Measurements from ENCODE around the gene ADAMTS15. TPM values are rescaled to one million over a fixed set of nuclear protein-coding genes. Genes with fewer than 3 reads are reported as not detected.

ADAMTS15 gene
- total RNA-seq, 3 donors from 2014 or later (not counting 1 experiment from before 2014, with no cell fraction given) = 0.20 TPM; not detected in 2

GRCh38 chr11:130416530-130416882, 31.9 kb upstream of the ADAMTS15 start:
- Histone ChIP-seq H3K27me3 (ENCODE audit: control insufficient read depth, insufficient read depth, low read length) (no peaks in the 10 kb centered on the region), H3K4me3 (ENCODE audit: low read length) (no peak overlapping the region), H3K9me3 (ENCODE audit: control insufficient read depth, insufficient read depth, low read length) (no peaks in the 10 kb centered on the region), H3K36me3 (ENCODE audit: control insufficient read depth, insufficient read depth, low read length) (no peaks in the 10 kb centered on the region), H3K27ac (ENCODE audit: low read length) (no peak overlapping the region), H3K4me1 (ENCODE audit: control insufficient read depth, insufficient read depth, low read length) (no peaks in the 10 kb centered on the region)
- H3K4me3 Mint-ChIP-seq = no peak overlapping the region
- no peak overlapping the region for H3K27ac Mint-ChIP-seq
- intact Hi-C loops (cut with micrococcal nuclease) = no loop called here
- no peaks in the 10 kb centered on the region for H3K36me3 Mint-ChIP-seq
- ATAC-seq = no peak
- peaks cover 8 to 15% of the 10 kb centered on the region in 2 donors for H3K27me3 Mint-ChIP-seq (ENCODE audit: low read depth in 2 of 2)
- no peak for DNase-seq
- 88% methylated on average over 12 of the region's 12 CpGs for WGBS (ENCODE audit: insufficient coverage)
- H3K4me1 Mint-ChIP-seq = peaks cover 0 to 4% of the 10 kb centered on the region in 2 donors
- H3K9me3 Mint-ChIP-seq = no peaks in the 10 kb centered on the region
- TF ChIP-seq, protein P1, sequence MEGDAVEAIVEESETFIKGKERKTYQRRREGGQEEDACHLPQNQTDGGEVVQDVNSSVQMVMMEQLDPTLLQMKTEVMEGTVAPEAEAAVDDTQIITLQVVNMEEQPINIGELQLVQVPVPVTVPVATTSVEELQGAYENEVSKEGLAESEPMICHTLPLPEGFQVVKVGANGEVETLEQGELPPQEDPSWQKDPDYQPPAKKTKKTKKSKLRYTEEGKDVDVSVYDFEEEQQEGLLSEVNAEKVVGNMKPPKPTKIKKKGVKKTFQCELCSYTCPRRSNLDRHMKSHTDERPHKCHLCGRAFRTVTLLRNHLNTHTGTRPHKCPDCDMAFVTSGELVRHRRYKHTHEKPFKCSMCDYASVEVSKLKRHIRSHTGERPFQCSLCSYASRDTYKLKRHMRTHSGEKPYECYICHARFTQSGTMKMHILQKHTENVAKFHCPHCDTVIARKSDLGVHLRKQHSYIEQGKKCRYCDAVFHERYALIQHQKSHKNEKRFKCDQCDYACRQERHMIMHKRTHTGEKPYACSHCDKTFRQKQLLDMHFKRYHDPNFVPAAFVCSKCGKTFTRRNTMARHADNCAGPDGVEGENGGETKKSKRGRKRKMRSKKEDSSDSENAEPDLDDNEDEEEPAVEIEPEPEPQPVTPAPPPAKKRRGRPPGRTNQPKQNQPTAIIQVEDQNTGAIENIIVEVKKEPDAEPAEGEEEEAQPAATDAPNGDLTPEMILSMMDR (IDR thresholded peaks at IDR 0.05) = no peak

- WGBS (ENCODE audit: insufficient coverage) = 89% methylated on average over 9 of the region's 11 CpGs
- Histone ChIP-seq H3K27ac (ENCODE audit: low read length) (no peak overlapping the region), H3K36me3 (ENCODE audit: control insufficient read depth, insufficient read depth, low read length) (no peaks in the 10 kb centered on the region), H3K4me3 (ENCODE audit: low read length) (no peak overlapping the region), H3K4me1 (ENCODE audit: control insufficient read depth, insufficient read depth, low read length) (no peaks in the 10 kb centered on the region), H3K27me3 (ENCODE audit: control insufficient read depth, insufficient read depth, low read length) (no peaks in the 10 kb centered on the region), H3K9me3 (ENCODE audit: control insufficient read depth, insufficient read depth, low read length) (no peaks in the 10 kb centered on the region)
- Mint-ChIP-seq H3K27ac (no peak overlapping the region), H3K9me3 (no peaks in the 10 kb centered on the region), H3K4me1 (peaks cover 0 to 4% of the 10 kb centered on the region in 2 donors), H3K4me3 (no peak overlapping the region), H3K27me3 (ENCODE audit: low read depth in 2 of 2) (peaks cover 8 to 15% of the 10 kb centered on the region in 2 donors), H3K36me3 (no peaks in the 10 kb centered on the region)
- intact Hi-C loops (cut with micrococcal nuclease) = no loop called here
- DNase-seq (no peak), ATAC-seq (no peak)
- TF ChIP-seq, protein P1 (IDR thresholded peaks at IDR 0.05) = no peak
Measured at GRCh38 chr11:130416906-130417305, 31.5 kb upstream of the ADAMTS15 start.

DNA sequence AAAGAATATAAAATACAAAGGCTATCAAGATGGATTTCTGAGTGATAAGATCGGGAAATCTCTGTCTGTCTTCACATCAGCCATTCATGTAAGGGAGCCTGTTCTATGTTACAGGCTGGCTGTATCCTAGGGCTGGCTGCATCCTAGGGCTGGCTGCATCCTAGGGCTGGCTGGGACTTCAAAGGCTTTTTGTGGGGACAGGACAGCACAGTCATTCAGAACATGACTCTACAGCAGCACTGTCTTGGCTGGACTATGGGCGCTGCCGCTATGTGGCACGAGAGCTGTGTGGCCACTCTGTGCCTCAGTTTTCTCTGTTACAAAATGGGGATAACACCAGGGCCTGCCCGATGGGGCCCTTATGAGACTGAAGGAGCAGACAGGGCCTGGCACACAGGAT, 30.2 kb upstream of the ADAMTS15 start:
- Histone ChIP-seq H3K27me3 (ENCODE audit: control insufficient read depth, insufficient read depth, low read length) (no peaks in the 10 kb centered on the region), H3K36me3 (ENCODE audit: control insufficient read depth, insufficient read depth, low read length) (no peaks in the 10 kb centered on the region), H3K4me1 (ENCODE audit: control insufficient read depth, insufficient read depth, low read length) (no peaks in the 10 kb centered on the region), H3K27ac (ENCODE audit: low read length) (no peak overlapping the region), H3K9me3 (ENCODE audit: control insufficient read depth, insufficient read depth, low read length) (no peaks in the 10 kb centered on the region), H3K4me3 (ENCODE audit: low read length) (no peak overlapping the region)
- intact Hi-C loops (cut with micrococcal nuclease) = no loop called here
- Mint-ChIP-seq H3K9me3 (no peaks in the 10 kb centered on the region), H3K4me3 (no peak overlapping the region), H3K4me1 (peaks cover 0 to 4% of the 10 kb centered on the region in 2 donors), H3K27me3 (ENCODE audit: low read depth in 2 of 2) (peaks cover 8 to 11% of the 10 kb centered on the region in 2 donors), H3K36me3 (no peaks in the 10 kb centered on the region), H3K27ac (no peak overlapping the region)
- ATAC-seq (no peak), DNase-seq (no peak)
- 95% methylated on average over 5 of the region's 5 CpGs for WGBS (ENCODE audit: insufficient coverage)
- TF ChIP-seq, protein P1 (IDR thresholded peaks at IDR 0.05) = no peak

DNA sequence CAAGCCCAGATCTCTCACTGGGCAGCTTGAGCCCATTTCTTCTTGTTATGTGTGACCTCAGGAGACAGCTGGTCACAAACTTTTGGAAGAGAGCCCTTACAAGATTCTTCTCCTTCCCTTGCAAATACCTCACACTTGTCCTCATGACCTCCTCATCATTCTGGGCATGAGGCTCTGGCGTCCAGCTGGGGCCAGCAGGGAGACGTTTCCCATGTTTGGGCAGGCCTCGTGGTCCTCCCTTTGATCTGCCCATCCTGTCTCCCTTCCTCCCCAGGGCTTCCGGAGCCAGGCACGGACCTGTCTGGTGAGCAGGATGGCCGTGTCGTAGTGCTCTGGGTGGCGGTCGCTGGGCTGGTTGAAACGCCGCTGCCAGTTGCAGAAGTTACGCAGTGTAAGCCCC, 29.7 kb upstream of the ADAMTS15 start:
- no peak for ATAC-seq
- TF ChIP-seq, protein P1 (IDR thresholded peaks at IDR 0.05) = no peak
- 77% methylated on average over 12 of the region's 12 CpGs for WGBS (ENCODE audit: insufficient coverage)
- Mint-ChIP-seq H3K9me3 (no peaks in the 10 kb centered on the region), H3K4me3 (no peak overlapping the region), H3K27ac (no peak overlapping the region), H3K36me3 (no peaks in the 10 kb centered on the region), H3K4me1 (peaks cover 0 to 4% of the 10 kb centered on the region in 2 donors), H3K27me3 (ENCODE audit: low read depth in 2 of 2) (peaks cover 8 to 11% of the 10 kb centered on the region in 2 donors)
- Histone ChIP-seq H3K27me3 (ENCODE audit: control insufficient read depth, insufficient read depth, low read length) (no peaks in the 10 kb centered on the region), H3K4me1 (ENCODE audit: control insufficient read depth, insufficient read depth, low read length) (no peaks in the 10 kb centered on the region), H3K9me3 (ENCODE audit: control insufficient read depth, insufficient read depth, low read length) (no peaks in the 10 kb centered on the region), H3K4me3 (ENCODE audit: low read length) (no peak overlapping the region), H3K27ac (ENCODE audit: low read length) (no peak overlapping the region), H3K36me3 (ENCODE audit: control insufficient read depth, insufficient read depth, low read length) (no peaks in the 10 kb centered on the region)
- no peak for DNase-seq
- intact Hi-C loops (cut with micrococcal nuclease) = no loop called here

All from natural killer cell (primary cell).